LNCAP (cell line): ENCODE data around the gene DLEC1.

Source experiments
- TF ChIP-seq, protein P1 (sequence below): fragments of 450-650 bp; IDR thresholded peaks from 2 replicates; pipeline ENCODE4 v1.5.1; 2017; ENCODE audit warnings: mild to moderate bottlenecking

DLEC1 gene

DNA sequence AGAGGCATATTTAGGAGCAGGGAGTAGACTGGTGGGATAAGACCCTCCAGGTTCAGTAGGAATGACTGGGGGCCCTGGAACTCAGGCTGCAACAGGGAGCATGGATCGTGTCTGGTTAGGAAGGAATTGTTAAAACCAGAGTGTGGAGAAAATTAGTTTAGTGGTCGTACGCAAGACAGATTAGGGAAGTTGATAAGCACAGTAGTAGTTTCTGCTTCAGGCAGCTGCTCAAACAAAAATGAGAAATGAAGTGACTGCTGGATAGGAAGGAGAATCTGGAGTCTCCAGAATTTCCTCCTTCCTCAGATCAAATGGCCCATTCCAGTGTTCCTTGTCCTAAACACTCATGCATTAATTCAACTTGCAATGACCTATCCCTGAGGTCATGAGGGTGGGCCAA, 110.7 kb downstream of the DLEC1 start:
- TF ChIP-seq, protein P1, sequence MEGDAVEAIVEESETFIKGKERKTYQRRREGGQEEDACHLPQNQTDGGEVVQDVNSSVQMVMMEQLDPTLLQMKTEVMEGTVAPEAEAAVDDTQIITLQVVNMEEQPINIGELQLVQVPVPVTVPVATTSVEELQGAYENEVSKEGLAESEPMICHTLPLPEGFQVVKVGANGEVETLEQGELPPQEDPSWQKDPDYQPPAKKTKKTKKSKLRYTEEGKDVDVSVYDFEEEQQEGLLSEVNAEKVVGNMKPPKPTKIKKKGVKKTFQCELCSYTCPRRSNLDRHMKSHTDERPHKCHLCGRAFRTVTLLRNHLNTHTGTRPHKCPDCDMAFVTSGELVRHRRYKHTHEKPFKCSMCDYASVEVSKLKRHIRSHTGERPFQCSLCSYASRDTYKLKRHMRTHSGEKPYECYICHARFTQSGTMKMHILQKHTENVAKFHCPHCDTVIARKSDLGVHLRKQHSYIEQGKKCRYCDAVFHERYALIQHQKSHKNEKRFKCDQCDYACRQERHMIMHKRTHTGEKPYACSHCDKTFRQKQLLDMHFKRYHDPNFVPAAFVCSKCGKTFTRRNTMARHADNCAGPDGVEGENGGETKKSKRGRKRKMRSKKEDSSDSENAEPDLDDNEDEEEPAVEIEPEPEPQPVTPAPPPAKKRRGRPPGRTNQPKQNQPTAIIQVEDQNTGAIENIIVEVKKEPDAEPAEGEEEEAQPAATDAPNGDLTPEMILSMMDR: no peak

DNA sequence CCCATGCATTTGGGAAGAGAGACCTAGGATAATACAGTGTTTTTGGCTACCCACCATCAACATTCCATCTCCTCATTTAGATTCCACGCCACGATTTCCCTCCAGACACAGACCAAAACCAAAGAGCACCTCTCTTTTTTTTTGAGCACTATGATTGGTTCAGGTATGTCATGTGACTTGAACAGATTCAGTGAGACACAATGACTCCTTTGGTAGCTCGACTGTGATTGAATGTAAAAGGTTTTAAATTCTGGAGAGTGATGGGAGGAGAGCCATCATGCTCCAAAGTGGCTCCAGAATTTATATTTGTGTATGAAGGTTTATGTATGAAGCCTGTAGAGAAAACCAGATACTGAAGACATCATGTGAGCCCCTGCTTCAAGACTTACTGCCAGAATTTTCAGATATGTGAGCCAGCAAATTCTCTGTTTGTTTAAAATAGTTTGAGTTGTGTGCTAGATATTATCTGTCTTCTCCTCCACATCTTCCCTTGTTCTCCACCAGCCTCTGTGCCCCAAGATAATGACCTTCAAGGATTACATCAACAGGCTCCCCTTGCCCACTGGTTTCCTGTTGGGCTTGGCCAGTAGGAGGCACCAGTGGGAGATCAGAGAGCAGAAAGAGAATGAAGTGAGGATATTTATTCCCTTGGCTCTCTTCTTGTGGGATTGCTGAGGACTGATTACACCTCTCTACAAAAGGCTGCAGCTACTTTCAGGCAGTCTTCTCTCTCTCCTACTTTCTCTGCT, 111.9 kb downstream of the DLEC1 start:
- TF ChIP-seq, protein P1: no peak; the same call in 1 of the 2 replicates

DNA sequence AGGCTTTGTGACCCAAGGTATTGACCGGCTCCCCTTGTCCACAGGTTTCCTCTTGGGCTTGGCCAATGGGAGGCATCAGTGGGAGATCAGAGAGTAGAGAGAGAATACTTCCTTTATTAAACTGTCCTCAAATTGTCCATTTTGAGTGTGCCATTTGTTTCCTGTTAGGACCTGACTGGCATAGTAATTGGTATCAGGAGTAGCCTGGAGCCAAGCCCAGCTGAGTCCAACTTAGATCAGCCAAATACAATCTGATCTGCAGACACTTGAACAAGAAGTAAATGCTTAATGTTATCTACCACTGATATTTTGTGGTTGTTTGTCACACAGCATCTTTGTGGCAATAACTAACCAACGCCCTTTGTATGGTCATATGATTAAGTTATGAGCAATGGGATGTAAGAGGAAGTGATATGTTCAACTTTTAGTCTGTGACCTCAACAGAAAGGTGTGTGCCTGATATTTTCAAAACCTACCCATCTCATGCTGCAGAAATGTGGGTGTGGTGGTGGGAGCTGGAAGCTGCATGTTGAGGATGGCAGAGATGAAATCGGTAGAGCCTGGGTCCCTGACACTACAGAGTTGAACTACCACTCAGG, 112.8 kb downstream of the DLEC1 start:
- TF ChIP-seq, protein P1: no peak

DNA sequence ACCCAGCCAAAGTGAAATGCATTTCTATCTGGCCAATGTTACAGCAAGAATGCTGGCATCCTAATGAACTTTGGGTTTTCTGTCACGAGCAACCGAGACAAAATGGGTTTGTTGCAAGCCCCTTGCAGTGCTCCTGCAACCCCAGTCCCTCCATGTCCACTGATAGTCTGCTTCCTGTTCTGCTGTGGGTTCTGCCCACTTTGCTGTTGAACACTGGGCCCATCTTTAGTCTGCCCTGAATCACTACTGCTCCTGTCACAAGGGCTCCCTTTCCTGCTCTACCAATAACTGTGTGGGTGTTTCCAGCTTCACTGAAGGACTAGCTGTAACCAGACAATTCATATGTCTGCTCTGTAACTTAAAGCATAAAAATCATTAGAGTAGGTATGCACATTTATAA, 113.6 kb downstream of the DLEC1 start:
- TF ChIP-seq, protein P1: no peak

DNA sequence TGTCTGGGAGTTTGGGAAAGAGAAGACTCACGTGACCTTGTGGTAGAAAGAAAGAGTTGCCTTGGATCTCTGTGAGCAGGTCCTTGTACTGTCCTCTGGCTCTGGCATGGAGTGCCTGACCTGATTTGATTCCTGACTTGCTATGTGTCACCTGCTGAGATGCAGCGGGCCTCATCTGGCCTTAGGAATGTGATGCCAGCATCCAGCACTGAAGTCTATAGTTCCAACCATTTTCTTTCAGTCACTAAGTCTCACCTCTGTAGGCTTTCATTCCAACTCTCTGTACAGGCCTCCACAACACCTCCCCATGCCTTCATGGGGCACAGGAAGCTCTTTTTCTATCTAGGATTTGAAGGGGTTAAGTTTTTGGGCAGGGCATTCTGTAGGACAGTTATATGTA, 114.2 kb downstream of the DLEC1 start:
- TF ChIP-seq, protein P1: no peak

DNA sequence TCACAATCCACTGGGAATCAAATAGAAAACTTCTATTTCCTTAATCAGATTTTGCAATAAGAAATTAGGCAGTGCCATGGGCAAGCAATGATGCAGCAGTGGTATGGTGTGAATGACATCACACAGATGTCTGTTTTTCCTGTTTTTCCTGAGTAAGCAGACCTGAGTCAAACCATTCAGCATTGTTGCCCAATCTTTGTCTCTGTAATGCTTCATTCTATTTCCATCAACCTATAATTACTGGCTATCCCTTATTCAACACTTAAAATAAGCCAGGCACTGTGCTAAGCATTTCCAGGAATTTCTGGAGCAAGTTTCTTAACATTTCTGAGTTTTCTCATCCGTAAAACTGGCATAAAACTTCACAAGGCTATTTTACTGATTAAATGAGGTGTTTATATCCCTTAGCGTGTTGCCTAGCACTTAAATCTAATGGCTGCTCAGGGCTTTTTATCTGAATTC, 115.1 kb downstream of the DLEC1 start:
- TF ChIP-seq, protein P1: no peak

DNA sequence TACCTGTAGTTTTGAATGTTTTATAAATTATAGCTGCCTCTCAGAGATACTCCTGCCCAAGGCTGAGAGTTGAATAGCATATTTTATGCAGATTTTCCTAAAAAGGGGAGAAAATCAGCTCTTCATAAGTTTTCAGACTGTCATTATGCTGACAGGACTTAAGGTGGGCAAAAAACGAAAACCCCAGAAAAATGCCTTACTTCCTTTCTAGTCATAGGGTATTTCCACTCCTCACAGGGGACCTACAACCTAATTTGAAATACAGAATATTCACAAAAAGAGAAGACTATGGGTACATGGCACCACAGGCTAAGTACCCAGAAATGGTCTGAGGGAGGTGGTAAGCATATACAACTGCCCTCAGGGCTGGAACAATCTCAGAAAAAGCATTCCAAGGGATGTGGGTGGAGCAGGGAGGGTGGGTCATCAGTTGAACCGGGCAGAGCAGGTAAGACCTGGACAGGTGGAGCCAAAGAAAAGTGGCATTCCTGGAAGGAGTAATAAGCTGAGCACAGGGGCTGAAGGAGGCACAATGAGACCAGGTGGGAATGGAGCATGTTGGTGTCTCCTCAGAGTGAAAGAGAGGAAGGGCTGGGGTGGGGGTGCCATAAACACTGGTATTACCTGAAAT, 115.7 kb downstream of the DLEC1 start:
- TF ChIP-seq, protein P1: no peak
